K562 (cell line): ENCODE measurements around the gene THAP5. TPM values are rescaled to one million over a fixed set of nuclear protein-coding genes. Genes with fewer than 3 reads are reported as not detected.
A peak's percentile ranks its signal among the peaks of the same experiment; 100 is the strongest.

Experiments used
- BCOR ChIP-seq: fragments of 450-650 bp; IDR thresholded peaks from 2 replicates; pipeline ENCODE4 v1.6.1; 2016
- BRD4 ChIP-seq: fragments of 200-600 bp; sonication (generic); IDR thresholded peaks from 2 replicates; pipeline ENCODE4 v1.6.1; 2017; ENCODE audit warnings: inconsistent platforms
- BRD9 ChIP-seq: fragments of 450-650 bp; IDR thresholded peaks from 2 replicates; pipeline ENCODE4 v1.6.1; 2018; ENCODE audit warnings: low read depth; ENCODE audit not compliant: partially characterized antibody
- CC2D1A ChIP-seq: fragments of 450-650 bp; IDR thresholded peaks from 2 replicates; pipeline ENCODE4 v1.6.1; 2017; ENCODE audit warnings: mild to moderate bottlenecking
- CTBP1 ChIP-seq: fragments of 450-650 bp; IDR thresholded peaks from 2 replicates; pipeline ENCODE4 v1.6.1; 2016; ENCODE audit warnings: borderline replicate concordance
- ETV5 ChIP-seq: sonication (generic); formaldehyde crosslinking; IDR thresholded peaks from 2 replicates; pipeline ENCODE4 v1.4.0; 2020; ENCODE audit warnings: low read depth, mild to moderate bottlenecking, missing genetic modification reagents
- GATA2 ChIP-seq: sonication (generic); formaldehyde crosslinking; IDR thresholded peaks from 2 replicates; pipeline ENCODE4 v1.4.0; 2020; ENCODE audit warnings: mild to moderate bottlenecking, missing genetic modification reagents
- HDAC3 ChIP-seq: fragments of 450-650 bp; IDR thresholded peaks from 2 replicates; pipeline ENCODE4 v1.6.1; 2018; ENCODE audit warnings: borderline replicate concordance, mild to moderate bottlenecking, moderate library complexity; ENCODE audit not compliant: partially characterized antibody
- HIVEP1 ChIP-seq: fragments of 250-450 bp; sonication (Bioruptor Pico); IDR thresholded peaks from 2 replicates; pipeline ENCODE4 v1.4.0; 2020; ENCODE audit warnings: mild to moderate bottlenecking
- KDM2B ChIP-seq: fragments of 250-450 bp; sonication (Bioruptor Pico); IDR thresholded peaks from 2 replicates; pipeline ENCODE4 v1.8.0; 2021; ENCODE audit warnings: mild to moderate bottlenecking, moderate library complexity
- LEF1 ChIP-seq: fragments of 450-650 bp; IDR thresholded peaks from 2 replicates; pipeline ENCODE4 v1.6.1; 2016; ENCODE audit warnings: mild to moderate bottlenecking
- MAFK ChIP-seq: IDR thresholded peaks from 2 replicates; pipeline ENCODE4 v1.6.1; 2011; ENCODE audit warnings: low read length, improper control_type of control experiment
- RAD51 ChIP-seq: fragments of 450-650 bp; IDR thresholded peaks from 2 replicates; pipeline ENCODE4 v1.7.1; 2016; ENCODE audit warnings: low read depth, mild to moderate bottlenecking, borderline replicate concordance
- RBM34 ChIP-seq: fragments of 200-400 bp; formaldehyde crosslinking; IDR thresholded peaks from 2 replicates; pipeline ENCODE4 v1.6.1; 2018; ENCODE audit warnings: low read length, borderline replicate concordance; ENCODE audit not compliant: insufficient read depth
- SMAD1 ChIP-seq: fragments of 150-350 bp; IDR thresholded peaks from 2 replicates; pipeline ENCODE4 v1.6.1; 2014; ENCODE audit warnings: low read length, low read depth; ENCODE audit not compliant: partially characterized antibody
- SNRNP70 ChIP-seq: fragments of 200-400 bp; formaldehyde crosslinking; optimal IDR thresholded peaks from 2 replicates; pipeline ENCODE3; 2017; ENCODE audit warnings: low read depth, low read length
- TAF15 ChIP-seq: fragments of 200-400 bp; formaldehyde crosslinking; IDR thresholded peaks from 2 replicates; pipeline ENCODE4 v1.6.1; 2017; ENCODE audit warnings: mild to moderate bottlenecking, low read depth, low read length, moderate library complexity
- ZNF431 ChIP-seq: sonication (generic); formaldehyde crosslinking; IDR thresholded peaks from 2 replicates; pipeline ENCODE4 v1.8.0; 2022; ENCODE audit warnings: mild to moderate bottlenecking, missing genetic modification reagents
- ZNF668 ChIP-seq: fragments of 250-450 bp; sonication (Bioruptor Pico); IDR thresholded peaks from 2 replicates; pipeline ENCODE4 v1.8.0; 2022; ENCODE audit warnings: mild to moderate bottlenecking, inconsistent platforms
- ZNF699 ChIP-seq: fragments of 250-450 bp; sonication (Bioruptor Pico); IDR thresholded peaks from 2 replicates; pipeline ENCODE4 v1.8.0; 2021; ENCODE audit warnings: mild to moderate bottlenecking, moderate library complexity; ENCODE audit not compliant: insufficient replicate concordance
- polyA plus RNA-seq, 8 experiments: library from polyadenylated mRNA; depleted of rRNA in 4 of 8; stranded (reverse) in 5 of 8; unstranded in 3 of 8; fragments of >200 nt; fragmentation: Nextera tagmentation in 2 of 8; fragmentation: Illumina TruSeq in 1 of 8; extraction: Ambion mirVana in 2 of 8; extraction: Trizol in 1 of 8; gene quantifications; 2 replicates each; pipeline versions ENCODE4 v1.2.1 to v1.2.3, GENCODE V29; 2011 to 2014; ENCODE audit warnings: inconsistent platforms in 1 of 8, missing spikeins in 1 of 8
- total RNA-seq, 7 experiments: library from RNA; depleted of rRNA in 6 of 7; stranded (reverse); fragments of >200 nt in 6 of 7; fragmentation: Illumina TruSeq in 2 of 7; extraction: Trizol in 2 of 7; gene quantifications; 2 replicates each; pipeline versions ENCODE4 v1.2.1 to v1.2.3, GENCODE V29; 2011 to 2021; ENCODE audit warnings: low replicate concordance in 1 of 7
- TF ChIP-seq, protein P1 (sequence below): fragments of 450-650 bp; IDR thresholded peaks from 2 replicates; pipeline ENCODE4 v1.6.1; 2016
- TF ChIP-seq, protein P2 (sequence below): sonication (generic); formaldehyde crosslinking; IDR thresholded peaks from 2 replicates; pipeline ENCODE4 v1.8.1; 2023; ENCODE audit warnings: mild to moderate bottlenecking, missing genetic modification reagents
- TF ChIP-seq, protein P3 (sequence below), 2 experiments: IDR thresholded peaks; 2 replicates each; pipeline ENCODE4 v1.6.1; 2012; ENCODE audit warnings: improper control_type of control experiment in 2 of 2, low read depth in 2 of 2, low read length in 2 of 2, borderline replicate concordance in 1 of 2
- TF ChIP-seq, protein P4 (sequence below): fragments of 450-650 bp; formaldehyde crosslinking; IDR thresholded peaks from 2 replicates; pipeline ENCODE4 v1.4.0; 2020; ENCODE audit warnings: mild to moderate bottlenecking, moderate library complexity

Gene THAP5
- total and polyA plus RNA-seq, 9 of the 15 experiments (the other 6 are each of a cell fraction or from before 2014, with no cell fraction given): 16.5 to 58.1 (median 28.2) TPM

DNA sequence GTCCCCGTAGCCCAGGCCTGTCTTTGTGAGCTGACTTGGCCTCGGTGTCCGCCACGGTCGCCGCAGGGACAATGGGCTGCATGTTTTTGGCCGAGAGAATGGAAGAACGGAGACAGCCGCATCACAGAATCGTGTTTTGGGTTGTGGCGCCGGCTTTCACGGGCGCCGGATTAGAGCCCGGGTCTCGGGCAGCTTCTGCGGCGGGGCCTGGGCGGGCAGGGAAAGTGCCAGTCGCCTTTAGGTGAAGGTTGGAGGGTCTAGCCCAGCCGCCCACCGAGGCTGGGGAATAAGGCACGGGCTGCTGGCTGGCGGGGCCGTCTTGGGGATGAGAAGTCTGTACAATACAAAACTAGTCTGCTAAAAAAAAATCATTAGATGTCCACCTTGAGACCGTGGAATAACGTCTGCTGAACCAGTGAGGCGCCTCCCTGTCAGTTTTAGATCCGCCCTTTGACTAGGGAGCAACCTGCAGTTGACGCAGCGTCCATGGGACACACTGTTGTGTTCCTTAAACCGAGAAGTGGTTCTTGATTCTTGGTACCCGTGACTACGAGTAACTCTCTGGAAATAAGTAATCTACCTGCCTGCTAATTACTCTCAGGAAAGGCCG lies 745 bp upstream of the THAP5 start (continued):
- TF ChIP-seq MAFK: no peak
- no peak for TF ChIP-seq LEF1
- TF ChIP-seq ZNF431 (CRISPR knock-in tag): no peak
- no peak for TF ChIP-seq BRD9
- no peak for TF ChIP-seq SMAD1
- TF ChIP-seq TAF15: no peak
- no peak for TF ChIP-seq KDM2B
- TF ChIP-seq, protein P1, sequence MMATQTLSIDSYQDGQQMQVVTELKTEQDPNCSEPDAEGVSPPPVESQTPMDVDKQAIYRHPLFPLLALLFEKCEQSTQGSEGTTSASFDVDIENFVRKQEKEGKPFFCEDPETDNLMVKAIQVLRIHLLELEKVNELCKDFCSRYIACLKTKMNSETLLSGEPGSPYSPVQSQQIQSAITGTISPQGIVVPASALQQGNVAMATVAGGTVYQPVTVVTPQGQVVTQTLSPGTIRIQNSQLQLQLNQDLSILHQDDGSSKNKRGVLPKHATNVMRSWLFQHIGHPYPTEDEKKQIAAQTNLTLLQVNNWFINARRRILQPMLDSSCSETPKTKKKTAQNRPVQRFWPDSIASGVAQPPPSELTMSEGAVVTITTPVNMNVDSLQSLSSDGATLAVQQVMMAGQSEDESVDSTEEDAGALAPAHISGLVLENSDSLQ: peak; percentile 76
- TF ChIP-seq BCOR: no peak; the same call in 1 of the 2 replicates
- 0 out of 2 replicates have a peak, but pooled peaks have one; percentile 1 for TF ChIP-seq HIVEP1 (CRISPR knock-in tag)
- TF ChIP-seq BRD4: peak; percentile 77
- TF ChIP-seq RAD51: no peak
- TF ChIP-seq ZNF668 (CRISPR knock-in tag): no peak
- TF ChIP-seq, protein P2, sequence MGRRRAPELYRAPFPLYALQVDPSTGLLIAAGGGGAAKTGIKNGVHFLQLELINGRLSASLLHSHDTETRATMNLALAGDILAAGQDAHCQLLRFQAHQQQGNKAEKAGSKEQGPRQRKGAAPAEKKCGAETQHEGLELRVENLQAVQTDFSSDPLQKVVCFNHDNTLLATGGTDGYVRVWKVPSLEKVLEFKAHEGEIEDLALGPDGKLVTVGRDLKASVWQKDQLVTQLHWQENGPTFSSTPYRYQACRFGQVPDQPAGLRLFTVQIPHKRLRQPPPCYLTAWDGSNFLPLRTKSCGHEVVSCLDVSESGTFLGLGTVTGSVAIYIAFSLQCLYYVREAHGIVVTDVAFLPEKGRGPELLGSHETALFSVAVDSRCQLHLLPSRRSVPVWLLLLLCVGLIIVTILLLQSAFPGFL (CRISPR knock-in tag): no peak
- TF ChIP-seq RBM34: no peak
- TF ChIP-seq, protein P3, sequence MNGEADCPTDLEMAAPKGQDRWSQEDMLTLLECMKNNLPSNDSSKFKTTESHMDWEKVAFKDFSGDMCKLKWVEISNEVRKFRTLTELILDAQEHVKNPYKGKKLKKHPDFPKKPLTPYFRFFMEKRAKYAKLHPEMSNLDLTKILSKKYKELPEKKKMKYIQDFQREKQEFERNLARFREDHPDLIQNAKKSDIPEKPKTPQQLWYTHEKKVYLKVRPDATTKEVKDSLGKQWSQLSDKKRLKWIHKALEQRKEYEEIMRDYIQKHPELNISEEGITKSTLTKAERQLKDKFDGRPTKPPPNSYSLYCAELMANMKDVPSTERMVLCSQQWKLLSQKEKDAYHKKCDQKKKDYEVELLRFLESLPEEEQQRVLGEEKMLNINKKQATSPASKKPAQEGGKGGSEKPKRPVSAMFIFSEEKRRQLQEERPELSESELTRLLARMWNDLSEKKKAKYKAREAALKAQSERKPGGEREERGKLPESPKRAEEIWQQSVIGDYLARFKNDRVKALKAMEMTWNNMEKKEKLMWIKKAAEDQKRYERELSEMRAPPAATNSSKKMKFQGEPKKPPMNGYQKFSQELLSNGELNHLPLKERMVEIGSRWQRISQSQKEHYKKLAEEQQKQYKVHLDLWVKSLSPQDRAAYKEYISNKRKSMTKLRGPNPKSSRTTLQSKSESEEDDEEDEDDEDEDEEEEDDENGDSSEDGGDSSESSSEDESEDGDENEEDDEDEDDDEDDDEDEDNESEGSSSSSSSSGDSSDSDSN (IDR thresholded peaks at IDR 0.05; ENCODE audit: borderline replicate concordance in 1 of 2, low read depth in 2 of 2, low read length in 2 of 2): peak in 1 of 2 experiments; percentile 16; a peak in 1 of 4 replicates
- TF ChIP-seq HDAC3: no peak
- no peak for TF ChIP-seq CC2D1A
- TF ChIP-seq ZNF699 (CRISPR knock-in tag): no peak
- TF ChIP-seq SNRNP70: no peak
- TF ChIP-seq ETV5 (CRISPR knock-in tag): no peak
- TF ChIP-seq GATA2 (CRISPR knock-in tag): no peak
- TF ChIP-seq, protein P4, sequence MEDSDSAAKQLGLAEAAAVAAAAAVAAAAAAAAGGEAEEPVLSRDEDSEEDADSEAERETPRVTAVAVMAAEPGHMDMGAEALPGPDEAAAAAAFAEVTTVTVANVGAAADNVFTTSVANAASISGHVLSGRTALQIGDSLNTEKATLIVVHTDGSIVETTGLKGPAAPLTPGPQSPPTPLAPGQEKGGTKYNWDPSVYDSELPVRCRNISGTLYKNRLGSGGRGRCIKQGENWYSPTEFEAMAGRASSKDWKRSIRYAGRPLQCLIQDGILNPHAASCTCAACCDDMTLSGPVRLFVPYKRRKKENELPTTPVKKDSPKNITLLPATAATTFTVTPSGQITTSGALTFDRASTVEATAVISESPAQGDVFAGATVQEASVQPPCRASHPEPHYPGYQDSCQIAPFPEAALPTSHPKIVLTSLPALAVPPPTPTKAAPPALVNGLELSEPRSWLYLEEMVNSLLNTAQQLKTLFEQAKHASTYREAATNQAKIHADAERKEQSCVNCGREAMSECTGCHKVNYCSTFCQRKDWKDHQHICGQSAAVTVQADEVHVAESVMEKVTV (CRISPR knock-in tag): peak; percentile 28; the same call in 1 of the 2 replicates
- TF ChIP-seq CTBP1: no peak; the same call in 1 of the 2 replicates
